NCI-H82 treated with DMSO at 0.1 percent for 48 hours (cell line): ENCODE data around the gene BSDC1.
"Not testable (repeated sequence)": the region's sequence is repeated elsewhere in the genome, so short reads cannot be mapped to it uniquely, and the experiment has no call there.

Experiments used
- DNase-seq: peaks from one replicate; lab custom pipeline; 2025; ENCODE audit not compliant: unreplicated experiment; lab: John Stamatoyannopoulos, UW

The BSDC1 gene, protein sequence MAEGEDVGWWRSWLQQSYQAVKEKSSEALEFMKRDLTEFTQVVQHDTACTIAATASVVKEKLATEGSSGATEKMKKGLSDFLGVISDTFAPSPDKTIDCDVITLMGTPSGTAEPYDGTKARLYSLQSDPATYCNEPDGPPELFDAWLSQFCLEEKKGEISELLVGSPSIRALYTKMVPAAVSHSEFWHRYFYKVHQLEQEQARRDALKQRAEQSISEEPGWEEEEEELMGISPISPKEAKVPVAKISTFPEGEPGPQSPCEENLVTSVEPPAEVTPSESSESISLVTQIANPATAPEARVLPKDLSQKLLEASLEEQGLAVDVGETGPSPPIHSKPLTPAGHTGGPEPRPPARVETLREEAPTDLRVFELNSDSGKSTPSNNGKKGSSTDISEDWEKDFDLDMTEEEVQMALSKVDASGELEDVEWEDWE

DNA sequence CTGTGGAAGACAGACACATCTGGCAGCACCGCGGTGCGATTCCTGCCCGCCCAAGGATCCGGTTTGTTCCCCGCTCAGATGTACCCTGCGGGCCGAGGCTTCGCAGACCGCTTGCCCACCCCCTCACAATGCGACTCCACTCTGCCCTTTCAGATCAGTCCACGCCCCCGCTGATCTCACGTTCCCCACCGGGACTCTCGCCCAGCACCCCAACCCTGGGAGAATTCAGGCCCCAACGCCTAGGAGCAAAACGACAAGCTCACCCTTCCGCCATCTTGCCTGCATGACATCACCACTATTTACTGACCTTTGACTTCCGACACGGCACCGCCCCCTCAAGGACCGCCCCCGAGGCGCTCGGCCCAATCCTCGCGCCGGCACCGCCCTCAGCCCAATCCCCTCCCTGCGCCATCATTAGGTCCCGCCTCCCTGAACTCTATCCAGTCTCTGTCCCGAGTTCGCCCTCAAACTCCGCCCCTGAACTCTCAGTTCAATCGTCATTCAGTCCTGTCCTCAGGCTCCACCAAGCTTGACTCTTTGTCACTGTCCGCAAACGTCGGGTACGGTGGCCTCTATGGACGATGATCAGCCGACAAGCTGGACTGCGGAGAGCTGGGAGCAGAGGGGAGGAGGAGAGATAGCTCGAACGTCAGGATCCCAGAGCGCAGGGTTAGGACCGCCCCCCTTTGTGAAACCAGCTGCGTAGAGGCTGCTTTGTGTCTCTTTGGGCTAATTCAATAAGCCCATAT is at the start of gene BSDC1:
Gene BSDC1 (minus strand): TSS at position 301 of the 749 bp plus-strand sequence. CDS start 27 bp downstream, at position 274.
- DNase-seq, result peak; percentile 99

DNA sequence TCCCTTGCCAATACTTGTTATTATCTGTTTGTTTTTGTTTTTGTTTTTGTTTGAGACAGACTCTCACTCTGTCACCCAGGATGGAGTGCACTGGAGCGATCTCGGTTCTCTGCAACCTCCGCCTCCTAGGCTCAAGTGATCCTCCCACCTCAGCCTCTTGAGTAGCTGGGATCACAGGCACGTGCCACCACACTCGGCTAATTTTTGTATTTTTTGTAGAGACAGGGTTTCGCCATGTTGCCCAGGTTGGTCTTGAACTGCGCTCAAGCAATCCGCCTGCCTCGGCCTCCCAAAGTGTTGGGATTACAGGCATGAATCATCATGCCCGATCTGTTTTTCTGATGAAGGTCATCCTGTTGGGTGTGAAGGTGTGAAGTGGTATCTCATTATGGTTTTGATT is 47.2 kb upstream of the BSDC1 start:
- DNase-seq, result not testable (repeated sequence)

DNA sequence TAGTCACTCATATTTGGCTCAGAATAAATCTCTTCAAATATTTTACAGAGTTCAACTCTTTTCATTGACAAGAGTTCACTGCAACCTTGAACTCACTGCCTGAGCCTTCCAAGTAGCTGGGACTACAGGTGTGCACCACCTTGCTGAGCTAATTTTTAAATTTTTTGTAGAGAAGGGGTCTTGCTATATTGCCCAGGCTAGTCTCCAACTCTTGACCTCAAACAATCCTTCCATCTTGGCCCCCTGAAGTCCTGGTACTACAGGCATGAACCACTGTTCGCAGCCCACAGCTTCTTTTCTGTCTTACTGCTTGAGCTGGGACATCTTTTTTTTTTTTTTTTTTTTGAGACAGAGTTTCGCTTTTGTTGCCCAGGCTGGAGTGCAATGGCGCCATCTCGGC is 44.5 kb upstream of the BSDC1 start:
- not testable (repeated sequence) for DNase-seq

DNA sequence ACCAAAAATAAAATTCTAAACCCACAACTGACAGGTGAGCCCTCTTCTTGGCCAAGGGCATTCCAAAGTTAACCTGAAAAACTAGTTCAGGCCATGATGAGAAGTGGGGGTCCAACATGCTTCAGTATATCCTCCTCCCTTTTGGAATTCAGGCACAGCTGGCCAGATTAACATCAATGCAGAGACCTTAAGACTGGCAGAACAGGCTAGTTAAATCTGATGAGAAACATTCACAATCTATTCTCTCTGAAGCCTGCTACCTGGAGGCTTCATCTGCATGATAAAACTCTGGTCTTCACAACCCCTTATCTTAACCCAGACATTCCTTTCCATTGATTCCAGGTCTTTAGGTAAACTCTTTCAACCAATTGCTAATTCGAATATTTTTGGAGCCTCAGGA is 43.9 kb upstream of the BSDC1 start:
- peak; percentile 21 for DNase-seq

DNA sequence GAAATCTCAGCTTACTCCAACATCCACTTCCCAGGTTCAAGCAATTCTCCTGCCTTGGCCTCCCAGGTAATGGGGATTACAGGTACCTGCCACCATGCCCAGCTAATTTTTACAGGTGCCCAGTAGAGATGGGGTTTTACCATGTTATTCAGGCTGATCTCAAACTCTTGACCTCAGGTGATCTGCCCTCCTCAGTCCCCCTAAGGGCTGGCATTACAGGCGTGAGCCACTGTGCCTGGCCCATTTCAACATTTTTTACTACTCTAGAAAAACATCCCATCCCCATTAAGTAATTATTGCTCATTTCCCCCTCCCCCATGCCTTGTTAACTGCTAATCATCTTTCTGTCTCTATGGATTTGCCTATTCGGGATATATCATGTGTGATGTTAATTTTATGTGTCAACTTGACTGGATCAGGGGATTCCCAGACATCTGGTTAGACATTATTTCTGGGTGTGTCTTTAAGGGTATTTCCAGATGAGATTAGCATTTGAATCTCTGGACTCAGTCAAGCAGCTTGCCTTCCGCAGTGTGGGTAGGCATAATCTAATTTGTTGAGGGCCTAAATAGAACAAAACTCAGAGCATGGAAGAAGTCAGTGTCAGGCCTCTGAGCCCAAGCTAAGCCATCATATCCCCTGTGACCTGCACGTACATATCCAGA is 37.6 kb upstream of the BSDC1 start:
- peak; percentile 78 for DNase-seq

DNA sequence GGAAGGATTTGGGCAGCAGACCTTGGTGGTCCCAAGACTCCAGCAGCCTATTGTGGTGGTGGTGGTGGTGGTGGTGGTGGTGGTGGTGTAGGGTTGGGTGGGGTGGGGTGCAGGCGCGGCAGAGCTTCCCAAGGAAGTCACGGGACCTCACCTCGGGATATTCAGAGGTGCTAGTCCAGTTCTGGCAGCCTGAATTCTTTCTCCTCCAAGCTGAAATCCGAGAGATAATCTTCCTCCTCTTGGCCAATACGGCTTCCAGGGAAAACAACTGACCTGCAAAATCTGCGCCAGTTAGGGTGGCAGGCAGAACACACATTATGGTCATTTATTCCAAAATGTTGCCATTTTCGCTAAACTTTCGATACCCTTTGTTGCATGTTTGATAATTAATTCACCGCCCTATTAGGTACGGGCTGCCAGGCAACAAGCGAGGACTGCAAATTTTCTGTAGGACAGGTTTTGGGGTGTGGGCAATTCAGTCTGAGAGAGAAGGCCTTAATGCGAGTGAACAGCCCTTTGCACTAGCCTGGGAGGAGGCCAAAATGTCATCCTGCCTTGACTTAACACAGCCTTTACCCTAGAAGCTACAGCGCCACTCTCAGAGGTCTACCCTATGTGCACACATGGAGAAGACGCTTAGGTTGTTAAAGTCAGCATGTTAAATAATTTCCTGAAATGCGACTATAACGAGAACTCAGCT is 33.2 kb upstream of the BSDC1 start:
- DNase-seq, result no peak

DNA sequence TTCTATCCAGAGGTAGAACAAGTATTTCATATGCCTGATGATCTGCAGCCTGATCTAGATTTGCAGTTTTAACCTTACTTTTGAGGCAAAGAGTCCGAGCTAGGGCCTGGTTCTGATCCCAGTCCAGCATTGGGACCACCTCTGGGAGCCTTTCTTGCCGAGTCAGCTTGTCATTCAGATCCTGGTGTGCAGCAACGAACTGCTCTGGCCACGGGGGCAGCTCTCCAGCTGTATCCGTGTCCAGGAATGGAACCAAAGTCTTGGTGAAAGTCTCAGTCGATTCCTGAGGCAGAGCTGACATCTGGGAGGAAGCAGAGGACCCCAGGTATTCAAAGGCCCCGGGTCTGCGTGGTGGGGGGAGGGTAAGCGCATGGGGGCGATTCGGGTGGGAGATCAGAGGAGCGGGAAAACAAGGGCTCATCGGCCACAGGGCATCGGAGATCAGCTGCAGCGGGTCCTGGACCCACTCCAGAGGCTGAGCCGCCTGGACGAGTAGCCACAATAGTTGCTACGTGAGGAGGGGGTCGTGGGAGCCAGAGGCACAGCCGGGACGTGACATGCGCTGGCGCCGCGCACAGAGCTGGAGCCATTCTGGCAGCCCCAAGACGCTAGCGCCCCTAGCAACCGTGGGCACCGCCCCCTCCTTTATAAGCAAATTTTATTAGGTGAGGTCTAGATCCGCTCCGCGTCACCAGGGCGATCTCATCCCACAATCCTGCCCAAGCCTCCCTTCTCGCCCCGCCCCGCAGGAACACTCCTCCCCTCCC is 32.4 kb upstream of the BSDC1 start:
- peak; percentile 71 for DNase-seq

DNA sequence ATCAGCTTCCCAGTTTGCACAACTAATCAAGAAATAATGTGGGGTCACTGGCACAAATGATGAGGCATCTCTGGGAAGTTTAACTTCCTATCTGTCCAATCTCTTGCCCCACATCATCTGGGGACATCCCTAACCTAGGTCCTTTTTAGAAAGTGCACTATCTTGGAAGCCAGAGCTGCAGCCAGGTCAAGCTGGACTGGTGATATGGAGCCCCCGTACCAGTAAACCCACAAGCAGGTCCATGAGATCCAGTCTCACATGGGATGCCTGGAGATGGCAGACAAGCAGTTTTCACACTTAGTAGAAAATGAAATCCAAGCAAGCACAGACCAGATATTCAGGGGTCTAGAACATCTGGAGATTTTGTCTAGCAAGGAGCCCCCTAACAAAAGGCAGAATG is 27.5 kb upstream of the BSDC1 start:
- no peak for DNase-seq

DNA sequence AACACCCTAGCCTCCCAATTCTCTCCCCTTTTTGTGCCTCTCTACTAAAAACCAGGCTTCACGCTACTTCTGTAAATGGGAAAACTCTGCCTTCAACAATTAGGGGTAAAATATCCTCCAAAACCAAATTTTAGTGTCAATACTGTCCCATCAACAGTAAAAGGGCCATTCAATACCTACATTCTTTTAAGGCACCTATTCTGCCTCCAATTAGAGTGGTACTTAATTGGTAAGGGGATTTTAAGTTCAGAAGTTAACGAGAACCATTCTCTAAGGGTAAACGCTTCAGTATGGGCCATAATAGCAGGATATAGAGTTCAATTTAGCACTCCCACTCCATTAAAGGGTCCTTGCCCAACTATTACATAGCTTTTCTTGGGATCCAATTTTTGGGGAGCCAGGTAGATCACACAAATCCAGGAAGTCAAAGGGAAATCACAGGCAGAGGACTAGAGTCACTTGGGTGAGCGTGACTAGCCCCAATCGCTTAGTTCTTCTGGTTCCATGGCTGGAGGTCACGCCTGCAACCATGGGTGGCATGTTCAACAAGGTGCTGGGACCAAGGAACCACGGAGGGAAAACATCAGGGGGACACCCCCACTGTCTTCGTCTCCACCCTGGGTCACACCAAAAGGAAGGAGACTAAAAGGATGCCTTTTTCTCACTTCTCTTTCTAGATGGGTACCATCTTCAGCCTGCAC is 20.1 kb upstream of the BSDC1 start:
- DNase-seq, result no peak

DNA sequence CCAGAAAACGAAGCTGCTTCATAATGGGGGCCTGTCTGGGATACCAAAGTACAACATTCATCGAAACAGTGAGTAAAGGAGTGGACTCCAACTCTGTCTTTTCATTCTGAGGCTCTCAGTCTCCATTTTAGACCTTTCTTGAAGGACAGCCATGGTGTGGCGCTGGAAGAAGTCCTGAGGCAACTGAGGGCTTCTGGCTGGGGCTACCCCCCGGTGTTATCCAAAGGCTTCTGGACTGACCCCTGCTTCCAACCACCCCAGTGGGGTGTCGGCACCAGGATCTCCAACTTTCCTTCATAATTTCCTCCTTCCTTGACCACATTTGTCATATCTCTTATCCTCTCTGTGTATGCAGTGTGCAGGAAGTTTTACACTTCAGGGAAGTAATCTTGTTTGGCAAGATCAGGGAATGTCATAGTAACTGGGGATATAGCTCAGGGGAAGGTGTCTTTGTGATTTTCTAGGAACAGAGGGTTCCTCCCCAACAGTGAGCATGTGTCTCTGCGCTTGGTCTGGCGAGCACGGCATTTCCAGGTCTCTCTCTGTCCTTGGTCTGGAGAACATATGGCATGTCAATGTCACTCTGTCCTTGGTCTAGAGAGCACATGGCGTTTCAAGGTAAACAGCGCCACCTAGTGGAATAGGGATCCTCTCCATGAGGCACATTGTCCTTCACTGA is 19.4 kb upstream of the BSDC1 start:
- DNase-seq, result peak; percentile 78

DNA sequence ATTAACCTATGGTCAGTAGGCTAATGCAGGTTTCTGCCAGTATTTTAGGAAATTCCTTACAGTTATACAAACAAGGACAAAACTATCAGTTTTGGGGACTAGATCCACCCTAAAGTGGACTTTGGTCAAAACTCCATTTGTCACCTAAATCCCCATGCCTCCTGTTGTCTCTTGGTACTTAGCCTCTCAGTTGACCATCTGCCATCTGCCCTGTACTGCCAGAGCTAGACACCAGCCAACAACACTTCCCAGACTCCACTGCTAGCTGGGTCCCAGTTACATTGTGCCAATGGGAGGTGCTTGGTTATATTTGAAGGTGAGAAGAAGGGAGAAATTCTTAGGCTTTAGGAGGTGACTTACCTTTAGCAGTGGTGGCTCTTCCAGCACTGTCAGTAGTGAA is 17.0 kb upstream of the BSDC1 start:
- peak; percentile 82 for DNase-seq

DNA sequence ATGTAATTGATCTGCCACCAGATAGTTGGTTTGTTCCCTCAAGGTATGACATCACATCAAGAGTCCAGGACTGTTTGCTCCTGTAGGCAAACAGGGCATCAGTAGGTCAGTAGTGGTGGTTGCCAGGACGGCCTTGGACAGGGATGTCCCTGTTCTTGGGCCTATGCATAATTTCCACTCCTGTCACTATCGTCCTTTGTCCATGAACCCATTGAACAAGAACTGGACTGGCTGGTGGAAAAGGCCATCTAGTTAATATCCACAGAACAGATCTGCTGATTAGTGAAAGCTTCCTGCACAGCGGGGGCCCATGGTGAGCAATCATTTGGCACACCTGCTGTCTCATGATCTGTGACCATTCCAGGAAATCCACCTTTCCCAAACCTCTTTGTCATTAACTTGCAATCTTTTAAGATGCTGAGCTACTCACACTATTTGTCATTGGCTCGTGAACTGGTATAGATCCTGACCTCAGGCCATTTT is 12.4 kb upstream of the BSDC1 start:
- DNase-seq, result no peak

DNA sequence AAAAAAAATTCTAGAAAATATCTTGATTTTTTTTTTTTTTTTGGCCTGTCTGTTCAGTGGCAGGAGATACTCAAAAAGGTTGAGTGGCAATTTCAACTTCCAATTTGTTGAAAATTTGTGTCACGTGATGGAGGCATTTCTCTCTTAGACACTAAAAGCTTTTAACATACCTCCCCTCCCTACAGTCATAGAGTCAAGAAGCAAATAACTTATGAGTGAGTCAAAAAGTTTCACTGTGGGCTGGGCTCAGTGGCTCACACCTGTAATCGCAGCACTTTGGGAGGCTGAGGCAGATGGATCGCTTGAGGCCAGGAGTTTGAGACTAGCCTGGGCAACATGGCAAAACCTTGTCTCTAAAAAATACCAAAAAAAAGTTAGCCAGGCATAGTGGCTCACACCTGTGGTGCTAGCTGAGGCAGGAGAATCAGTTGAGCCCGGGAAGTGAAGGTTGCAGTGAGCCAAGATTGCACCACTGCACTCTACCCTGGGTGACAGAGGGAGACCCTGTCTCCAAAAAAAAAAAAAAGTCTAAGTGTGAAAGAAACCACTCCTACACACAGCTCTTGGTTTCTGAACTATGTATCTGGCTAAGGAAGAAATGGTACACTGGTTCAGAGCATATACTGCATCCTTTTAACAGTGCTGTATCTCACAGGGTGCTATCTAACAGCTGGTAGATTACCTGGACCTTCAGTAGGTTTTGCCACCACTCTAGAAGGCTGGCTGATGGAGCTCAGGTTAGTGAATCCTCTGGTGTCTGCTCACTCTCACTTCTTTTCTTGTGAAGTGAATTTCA is 11.6 kb upstream of the BSDC1 start:
- DNase-seq, result no peak

DNA sequence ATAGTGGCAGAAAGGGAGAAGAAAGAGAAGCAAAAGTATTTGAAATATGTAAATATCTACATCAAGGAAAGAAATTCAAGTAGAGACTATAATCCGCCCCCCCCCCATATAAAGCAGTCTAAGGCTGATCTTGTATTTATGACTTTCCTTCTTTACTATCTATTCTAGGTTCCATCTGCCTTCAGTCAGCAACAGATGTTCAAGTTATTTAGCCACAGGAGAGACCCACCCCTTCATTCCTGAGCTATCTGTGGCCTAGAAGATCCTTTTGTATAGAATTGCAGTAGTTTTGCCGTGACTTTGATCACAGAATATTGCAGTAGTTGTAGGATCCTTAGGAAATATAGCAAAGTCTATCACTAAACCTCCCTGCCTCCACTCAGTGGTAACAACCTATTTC is 10.7 kb upstream of the BSDC1 start:
- DNase-seq, result peak; percentile 83

DNA sequence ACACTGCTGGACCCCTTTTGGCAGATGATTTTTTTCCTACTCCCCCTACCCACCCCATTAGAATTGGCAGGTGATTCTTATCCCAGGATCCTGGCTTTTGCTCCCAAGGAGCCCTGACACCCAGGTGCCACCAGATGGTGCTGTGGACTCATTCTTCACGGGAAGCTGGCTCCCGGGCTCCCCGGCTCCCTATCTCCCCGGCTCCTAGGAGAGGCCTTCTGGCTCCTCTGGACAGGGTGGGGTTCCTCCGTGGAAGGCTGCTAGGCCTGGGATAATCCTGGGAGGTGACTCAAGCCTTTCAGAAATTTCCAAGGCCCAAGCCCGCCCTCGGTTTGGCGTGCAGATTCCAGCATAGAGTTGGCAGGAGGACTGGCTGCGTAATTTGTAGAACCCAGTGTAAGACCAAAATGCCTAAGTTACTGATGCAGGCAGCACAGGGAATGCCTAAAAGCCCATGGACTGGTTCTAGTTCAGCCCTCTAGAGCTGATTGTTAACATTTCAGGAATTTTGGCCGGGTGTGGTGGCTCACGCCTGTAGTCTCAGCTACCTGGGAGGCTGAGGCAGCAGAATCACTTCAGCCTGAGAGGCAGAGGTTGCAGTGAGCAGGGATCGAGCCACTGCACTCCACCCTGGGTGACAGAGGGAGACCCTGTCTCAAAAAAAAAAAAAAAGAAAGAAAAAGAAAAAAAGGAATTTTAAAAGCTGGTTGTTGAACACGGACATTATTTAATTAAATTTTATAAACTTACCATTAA is 6.8 kb upstream of the BSDC1 start:
- peak; percentile 72 for DNase-seq

DNA sequence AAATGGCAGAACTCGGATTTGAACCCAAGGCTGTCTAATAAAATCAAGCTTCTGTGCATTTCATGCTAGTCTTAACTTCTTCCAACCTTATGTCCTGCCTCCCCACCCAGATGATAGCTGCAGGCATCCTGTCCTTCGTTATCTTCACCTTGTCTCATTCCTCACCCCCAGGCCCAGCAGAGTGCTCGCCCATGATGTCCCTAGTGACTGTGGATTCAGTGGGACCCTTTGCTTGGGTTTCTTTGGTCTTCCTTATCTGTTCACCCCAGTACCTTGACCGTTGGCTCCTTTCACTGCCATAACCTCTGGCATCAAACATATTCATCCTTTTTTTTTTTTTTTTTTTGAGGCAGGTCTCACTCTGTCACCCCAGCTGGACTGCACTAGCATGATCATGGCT is 5.6 kb upstream of the BSDC1 start:
- DNase-seq, result no peak

DNA sequence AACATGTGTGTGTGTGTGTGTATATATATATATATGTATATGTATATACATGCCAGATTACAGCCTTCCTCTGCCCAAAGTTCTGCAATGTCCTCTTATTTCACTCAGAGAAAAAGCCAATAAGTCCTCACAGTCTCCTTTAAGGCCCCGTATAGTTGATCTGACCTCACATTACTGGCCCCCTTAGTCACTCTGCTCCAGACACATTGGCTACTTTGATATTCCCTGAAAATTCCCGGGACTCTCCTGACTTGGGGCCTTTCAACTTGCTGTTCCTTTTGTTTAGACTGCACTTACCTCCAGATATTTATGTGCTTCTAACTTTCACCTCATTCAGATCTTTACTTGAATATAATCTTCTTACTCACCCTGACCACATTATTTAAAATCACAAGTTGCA is 4.2 kb upstream of the BSDC1 start:
- no peak for DNase-seq

DNA sequence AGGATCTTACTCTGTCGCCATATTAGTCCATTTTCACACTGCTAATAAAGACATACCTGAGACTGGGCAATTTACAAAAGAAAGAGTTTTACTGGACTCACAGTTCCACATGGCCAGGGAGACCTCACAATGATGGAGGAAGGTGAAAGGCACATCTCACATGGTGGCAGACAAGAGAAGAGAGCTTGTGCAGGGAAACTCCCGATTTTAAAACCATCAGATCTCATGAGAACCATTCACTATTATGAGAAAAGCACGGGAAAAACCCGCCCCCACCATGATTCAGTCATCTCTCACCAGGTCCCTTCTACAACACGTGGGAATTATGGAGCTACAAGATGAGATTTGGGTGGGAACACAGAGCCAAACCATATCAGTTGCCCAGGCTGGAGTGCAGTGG is 2.3 kb upstream of the BSDC1 start:
- not testable (repeated sequence) for DNase-seq
